Prostate gland (tissue), 2 donors: ENCODE data around the gene PCID2.

ENCODE experiments used
- CTCF ChIP-seq, 4 experiments: fragments of 200-600 bp in 2 of 4; fragments of 450-650 bp in 2 of 4; sonication (generic) in 2 of 4; IDR thresholded peaks; 1 replicate in 3 of 4; 2 replicates in 1 of 4; pipeline ENCODE4 v1.5.1; 2016 to 2019; ENCODE audit warnings: antibody characterized with exemption in 4 of 4, mild to moderate bottlenecking in 2 of 4, moderate library complexity in 2 of 4
- POLR2A ChIP-seq: fragments of 450-650 bp; IDR thresholded peaks from one replicate; pipeline ENCODE4 v1.6.1; 2016; ENCODE audit warnings: antibody characterized with exemption, mild to moderate bottlenecking

GRCh38 chr13:113135281-113135760 lies 73.1 kb downstream of the PCID2 start:
- TF ChIP-seq CTCF (IDR thresholded peaks at IDR 0.05) (no peak), POLR2A (no peak)
